ENCODE results near the gene CMTM1.

CMTM1 gene

DNA sequence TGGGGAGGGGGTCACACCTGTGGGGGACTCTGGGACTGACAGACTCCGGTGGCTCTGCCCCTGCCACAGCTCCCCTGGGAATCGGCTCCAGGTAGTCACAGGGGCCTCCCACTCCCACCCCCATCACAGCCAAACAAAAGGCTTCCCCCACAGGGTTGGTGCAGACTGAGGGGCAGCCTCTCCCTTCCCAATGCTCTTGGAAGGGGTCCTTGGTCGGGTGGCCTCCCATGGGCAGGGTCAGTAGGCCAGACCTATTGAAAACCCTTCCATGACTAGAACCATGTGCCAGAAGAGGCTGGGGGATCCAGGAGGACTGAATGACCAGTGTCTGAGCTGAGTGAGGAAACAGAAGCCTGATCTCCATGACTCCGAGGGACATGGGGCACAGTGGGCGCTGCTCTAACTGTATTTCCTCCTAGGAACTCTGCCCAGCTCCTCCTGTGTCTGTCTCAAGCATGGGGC is 45.0 kb upstream of the CMTM1 start:
- no peak for TF ChIP-seq EZH2phosphoT487 (IDR thresholded peaks at IDR 0.05; ENCODE audit: borderline replicate concordance)
- TF ChIP-seq, protein P1, sequence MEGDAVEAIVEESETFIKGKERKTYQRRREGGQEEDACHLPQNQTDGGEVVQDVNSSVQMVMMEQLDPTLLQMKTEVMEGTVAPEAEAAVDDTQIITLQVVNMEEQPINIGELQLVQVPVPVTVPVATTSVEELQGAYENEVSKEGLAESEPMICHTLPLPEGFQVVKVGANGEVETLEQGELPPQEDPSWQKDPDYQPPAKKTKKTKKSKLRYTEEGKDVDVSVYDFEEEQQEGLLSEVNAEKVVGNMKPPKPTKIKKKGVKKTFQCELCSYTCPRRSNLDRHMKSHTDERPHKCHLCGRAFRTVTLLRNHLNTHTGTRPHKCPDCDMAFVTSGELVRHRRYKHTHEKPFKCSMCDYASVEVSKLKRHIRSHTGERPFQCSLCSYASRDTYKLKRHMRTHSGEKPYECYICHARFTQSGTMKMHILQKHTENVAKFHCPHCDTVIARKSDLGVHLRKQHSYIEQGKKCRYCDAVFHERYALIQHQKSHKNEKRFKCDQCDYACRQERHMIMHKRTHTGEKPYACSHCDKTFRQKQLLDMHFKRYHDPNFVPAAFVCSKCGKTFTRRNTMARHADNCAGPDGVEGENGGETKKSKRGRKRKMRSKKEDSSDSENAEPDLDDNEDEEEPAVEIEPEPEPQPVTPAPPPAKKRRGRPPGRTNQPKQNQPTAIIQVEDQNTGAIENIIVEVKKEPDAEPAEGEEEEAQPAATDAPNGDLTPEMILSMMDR (conservative IDR thresholded peaks at IDR 0.05; ENCODE audit: low read length), result no peak
- H3K4me2 ChIP-seq (ENCODE audit: low read depth, low read length, poor library complexity, severe bottlenecking), result peak overlapping the region; percentile 71
- H3K36me3 ChIP-seq (ENCODE audit: insufficient read depth, low read length), result no peaks in the 10 kb centered on the region
- H4K20me1 ChIP-seq (ENCODE audit: insufficient read depth, low read length, poor library complexity, severe bottlenecking), result no peaks in the 10 kb centered on the region
- H3K9me2 ChIP-seq (replicated peaks; ENCODE audit: low read depth, low read length), result no peaks in the 10 kb centered on the region
- H3K4me3 ChIP-seq (ENCODE audit: low read length, poor library complexity, severe bottlenecking), result peak overlapping the region; percentile 54
- peaks cover 19% of the 10 kb centered on the region for H3F3A ChIP-seq (ENCODE audit: low read depth)
- H3K9ac ChIP-seq (ENCODE audit: low read depth, low read length, poor library complexity, severe bottlenecking), result peak overlapping the region; percentile 52
- H3K27me3 ChIP-seq (ENCODE audit: insufficient read depth, low read length, poor library complexity, severe bottlenecking), result no peaks in the 10 kb centered on the region
- peaks cover 8% of the 10 kb centered on the region; the same call in 1 of the 2 replicates for H3K79me2 ChIP-seq (ENCODE audit: insufficient read depth, low read length)
- H2AFZ ChIP-seq (ENCODE audit: low read length), result no peak overlapping the region
- peaks cover 86% of the 10 kb centered on the region for H3K4me1 ChIP-seq (ENCODE audit: insufficient read depth, low read length, poor library complexity, severe bottlenecking)
- no peaks in the 10 kb centered on the region for H3K9me3 ChIP-seq (ENCODE audit: insufficient read depth, low read depth, low read length)

DNA sequence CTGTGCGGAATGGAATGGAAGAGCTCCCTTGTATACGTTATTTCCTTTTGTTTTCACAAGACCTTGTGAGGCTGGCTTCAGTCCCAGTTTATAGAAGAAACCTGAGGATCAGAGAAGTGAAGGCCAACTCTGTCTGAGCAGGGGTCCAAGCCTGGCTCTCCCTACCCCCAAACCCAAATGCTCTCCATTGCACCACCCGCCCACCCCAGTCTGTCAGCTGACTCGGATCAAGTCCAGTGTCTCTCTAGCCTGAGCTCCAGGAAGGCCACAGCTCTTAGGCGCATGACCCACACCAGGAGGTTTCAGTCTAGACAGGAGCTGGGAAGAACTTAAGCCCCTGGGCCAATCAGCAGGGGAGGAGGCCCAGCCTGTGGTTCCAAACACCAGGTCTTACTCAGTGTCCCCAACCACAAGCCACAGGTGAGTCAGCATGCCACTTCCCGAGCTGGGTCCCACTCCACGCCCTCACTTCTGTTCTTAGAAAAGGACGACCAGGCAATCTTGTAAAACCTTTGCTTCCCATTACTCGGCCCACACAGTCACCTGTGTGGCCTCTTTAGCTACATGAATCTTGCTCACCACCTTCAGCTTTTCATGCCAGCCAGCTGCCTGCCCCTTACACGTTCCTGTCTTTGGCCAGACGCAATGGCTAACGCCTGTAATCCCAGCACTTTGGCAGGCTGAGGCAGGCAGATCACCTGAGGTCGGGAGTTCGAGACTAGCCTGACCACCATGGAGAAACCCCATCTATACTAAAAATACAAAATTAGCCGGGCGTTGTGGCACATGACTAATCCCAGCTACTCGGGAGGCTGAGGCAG is 44.1 kb upstream of the CMTM1 start:
- Histone ChIP-seq H2AFZ (ENCODE audit: low read length) (no peak overlapping the region), H3K4me1 (ENCODE audit: insufficient read depth, low read length, poor library complexity, severe bottlenecking) (peaks cover 87% of the 10 kb centered on the region), H3K9ac (ENCODE audit: low read depth, low read length, poor library complexity, severe bottlenecking) (peak overlapping the region; percentile 63), H3K79me2 (ENCODE audit: insufficient read depth, low read length) (peaks cover 8% of the 10 kb centered on the region; the same call in 1 of the 2 replicates), H3K4me2 (ENCODE audit: low read depth, low read length, poor library complexity, severe bottlenecking) (peak overlapping the region; percentile 71), H3K36me3 (ENCODE audit: insufficient read depth, low read length) (no peaks in the 10 kb centered on the region), H3K4me3 (ENCODE audit: low read length, poor library complexity, severe bottlenecking) (peak overlapping the region; percentile 57), H3K9me3 (ENCODE audit: insufficient read depth, low read depth, low read length) (no peaks in the 10 kb centered on the region), H4K20me1 (ENCODE audit: insufficient read depth, low read length, poor library complexity, severe bottlenecking) (no peaks in the 10 kb centered on the region), H3F3A (ENCODE audit: low read depth) (peaks cover 18% of the 10 kb centered on the region), H3K9me2 (replicated peaks; ENCODE audit: low read depth, low read length) (no peaks in the 10 kb centered on the region), H3K27me3 (ENCODE audit: insufficient read depth, low read length, poor library complexity, severe bottlenecking) (no peaks in the 10 kb centered on the region)
- TF ChIP-seq EZH2phosphoT487 (IDR thresholded peaks at IDR 0.05; ENCODE audit: borderline replicate concordance), result no peak
- TF ChIP-seq, protein P1 (conservative IDR thresholded peaks at IDR 0.05; ENCODE audit: low read length), result no peak

DNA sequence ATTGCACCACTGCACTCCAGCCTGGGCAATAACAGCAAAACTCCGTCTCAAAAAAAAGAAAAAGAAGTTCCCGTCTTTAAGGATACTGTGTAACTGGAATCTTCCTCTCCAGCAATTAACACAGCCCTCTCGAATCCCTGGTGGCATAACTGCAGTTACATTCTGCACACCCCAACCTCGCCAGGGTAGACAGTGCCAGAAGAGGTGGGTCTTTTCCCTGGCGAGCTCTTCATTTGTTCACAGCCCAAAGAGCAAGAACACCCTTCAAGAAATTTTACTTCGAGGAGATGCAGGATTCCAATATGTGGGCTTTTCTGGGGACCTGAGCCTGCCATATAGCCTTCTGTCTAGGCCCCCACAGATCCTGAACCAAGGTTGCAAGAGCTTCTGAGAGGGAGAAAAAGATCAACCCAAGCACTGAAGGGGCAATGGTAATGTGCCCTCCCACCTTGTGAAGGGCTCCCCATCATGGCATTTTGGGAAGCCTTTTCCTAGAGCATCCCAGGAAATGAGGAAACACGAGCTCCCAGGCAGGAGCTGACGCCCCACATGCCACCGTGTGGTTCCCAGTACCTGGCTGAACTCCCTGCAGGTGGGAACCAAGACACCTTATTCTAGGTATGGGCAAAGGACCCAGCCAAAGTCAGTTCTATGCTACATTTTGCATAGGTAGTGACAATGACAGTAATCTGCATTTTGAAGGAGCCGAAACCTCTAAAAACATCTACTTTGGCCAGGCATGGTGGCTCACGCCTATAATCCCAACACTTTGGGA is 43.2 kb upstream of the CMTM1 start:
- peaks cover 8% of the 10 kb centered on the region; the same call in 1 of the 2 replicates for H3K79me2 ChIP-seq (ENCODE audit: insufficient read depth, low read length)
- H3K4me2 ChIP-seq (ENCODE audit: low read depth, low read length, poor library complexity, severe bottlenecking), result peak overlapping the region; percentile 71
- H3K27me3 ChIP-seq (ENCODE audit: insufficient read depth, low read length, poor library complexity, severe bottlenecking), result no peaks in the 10 kb centered on the region
- H2AFZ ChIP-seq (ENCODE audit: low read length), result no peak overlapping the region
- no peaks in the 10 kb centered on the region for H3K36me3 ChIP-seq (ENCODE audit: insufficient read depth, low read length)
- H3K4me3 ChIP-seq (ENCODE audit: low read length, poor library complexity, severe bottlenecking), result peak overlapping the region; percentile 57
- no peaks in the 10 kb centered on the region for H4K20me1 ChIP-seq (ENCODE audit: insufficient read depth, low read length, poor library complexity, severe bottlenecking)
- H3K9ac ChIP-seq (ENCODE audit: low read depth, low read length, poor library complexity, severe bottlenecking), result peak overlapping the region; percentile 63
- no peaks in the 10 kb centered on the region for H3K9me3 ChIP-seq (ENCODE audit: insufficient read depth, low read depth, low read length)
- H3K4me1 ChIP-seq (ENCODE audit: insufficient read depth, low read length, poor library complexity, severe bottlenecking), result peaks cover 80% of the 10 kb centered on the region
- peaks cover 13% of the 10 kb centered on the region for H3F3A ChIP-seq (ENCODE audit: low read depth)
- H3K9me2 ChIP-seq (replicated peaks; ENCODE audit: low read depth, low read length), result no peaks in the 10 kb centered on the region
- TF ChIP-seq, protein P1 (conservative IDR thresholded peaks at IDR 0.05; ENCODE audit: low read length), result no peak
- TF ChIP-seq EZH2phosphoT487 (IDR thresholded peaks at IDR 0.05; ENCODE audit: borderline replicate concordance), result no peak
